ENCODE data around the gene EN2.

Gene EN2

DNA sequence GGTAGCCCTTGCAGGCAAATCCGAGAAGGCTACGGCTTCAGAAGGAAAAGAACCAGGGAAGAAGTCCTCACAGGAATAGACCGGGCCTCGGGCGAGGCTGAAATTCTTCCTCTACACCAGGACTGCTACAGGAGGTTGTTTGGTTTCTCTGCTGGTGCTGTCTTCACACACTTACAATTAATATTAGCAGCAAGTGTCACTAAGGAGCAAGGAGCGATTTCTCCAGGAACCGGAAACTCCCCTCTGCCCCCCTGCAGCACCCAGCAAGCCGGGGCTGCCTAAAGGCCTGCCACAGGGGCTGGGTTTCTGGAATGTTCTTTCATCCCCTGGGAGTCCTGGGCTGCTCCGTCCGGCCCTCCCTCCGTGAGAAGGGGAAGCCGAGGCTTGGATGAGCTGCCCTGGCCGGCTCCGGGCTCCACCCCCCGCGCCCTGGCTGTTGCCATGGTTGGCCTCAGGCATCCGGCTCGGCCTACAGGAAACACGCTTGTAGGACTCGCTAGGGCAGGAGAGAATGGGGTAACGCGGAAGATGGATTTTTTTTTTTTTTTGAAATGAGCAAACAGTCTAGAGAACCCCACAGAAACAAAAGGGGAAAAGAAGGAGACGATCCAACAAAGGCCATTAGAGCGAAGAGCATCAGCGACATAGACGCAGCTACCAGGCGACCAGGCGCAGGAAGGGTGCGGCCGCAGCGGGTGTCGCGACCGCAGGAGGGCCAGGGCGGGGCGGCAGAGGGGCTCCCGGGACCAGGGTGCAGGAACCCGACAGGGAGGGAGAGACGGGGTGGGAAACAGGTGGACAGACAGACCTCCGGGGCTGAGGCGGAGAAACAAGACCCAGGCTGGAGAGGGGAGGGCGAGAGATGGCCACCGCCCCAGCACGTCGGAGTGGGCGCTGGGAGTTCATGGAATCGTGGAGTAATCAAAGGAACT lies 33.0 kb downstream of the EN2 start:
- DNase-seq (ENCODE audit: low spot score), result peak; percentile 62
- TF ChIP-seq, protein P1, sequence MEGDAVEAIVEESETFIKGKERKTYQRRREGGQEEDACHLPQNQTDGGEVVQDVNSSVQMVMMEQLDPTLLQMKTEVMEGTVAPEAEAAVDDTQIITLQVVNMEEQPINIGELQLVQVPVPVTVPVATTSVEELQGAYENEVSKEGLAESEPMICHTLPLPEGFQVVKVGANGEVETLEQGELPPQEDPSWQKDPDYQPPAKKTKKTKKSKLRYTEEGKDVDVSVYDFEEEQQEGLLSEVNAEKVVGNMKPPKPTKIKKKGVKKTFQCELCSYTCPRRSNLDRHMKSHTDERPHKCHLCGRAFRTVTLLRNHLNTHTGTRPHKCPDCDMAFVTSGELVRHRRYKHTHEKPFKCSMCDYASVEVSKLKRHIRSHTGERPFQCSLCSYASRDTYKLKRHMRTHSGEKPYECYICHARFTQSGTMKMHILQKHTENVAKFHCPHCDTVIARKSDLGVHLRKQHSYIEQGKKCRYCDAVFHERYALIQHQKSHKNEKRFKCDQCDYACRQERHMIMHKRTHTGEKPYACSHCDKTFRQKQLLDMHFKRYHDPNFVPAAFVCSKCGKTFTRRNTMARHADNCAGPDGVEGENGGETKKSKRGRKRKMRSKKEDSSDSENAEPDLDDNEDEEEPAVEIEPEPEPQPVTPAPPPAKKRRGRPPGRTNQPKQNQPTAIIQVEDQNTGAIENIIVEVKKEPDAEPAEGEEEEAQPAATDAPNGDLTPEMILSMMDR (IDR thresholded peaks at IDR 0.05; ENCODE audit: extremely low read depth, missing control alignments), result no peak

DNA sequence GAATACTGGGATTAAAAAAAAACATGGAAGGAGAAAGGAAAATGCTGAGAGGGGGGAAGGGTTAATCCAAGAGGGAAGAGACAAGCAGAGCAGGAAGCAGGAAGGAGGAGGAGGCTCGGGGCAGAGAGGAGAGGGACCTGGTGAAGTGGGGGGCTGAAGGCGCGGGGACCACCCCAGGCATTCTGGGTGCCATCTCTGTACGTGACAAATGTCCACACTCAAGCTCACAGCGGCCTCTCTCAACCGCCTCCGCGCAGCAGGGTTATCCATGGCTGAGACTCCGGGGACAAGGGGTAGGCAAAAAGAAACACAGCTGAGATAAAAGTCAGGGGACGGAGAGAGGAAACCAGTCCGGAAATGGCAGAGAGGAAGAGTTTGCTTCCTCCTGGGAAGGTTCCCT lies 33.9 kb downstream of the EN2 start:
- DNase-seq (ENCODE audit: low spot score), result no peak
- TF ChIP-seq, protein P1 (IDR thresholded peaks at IDR 0.05; ENCODE audit: extremely low read depth, missing control alignments), result no peak

DNA sequence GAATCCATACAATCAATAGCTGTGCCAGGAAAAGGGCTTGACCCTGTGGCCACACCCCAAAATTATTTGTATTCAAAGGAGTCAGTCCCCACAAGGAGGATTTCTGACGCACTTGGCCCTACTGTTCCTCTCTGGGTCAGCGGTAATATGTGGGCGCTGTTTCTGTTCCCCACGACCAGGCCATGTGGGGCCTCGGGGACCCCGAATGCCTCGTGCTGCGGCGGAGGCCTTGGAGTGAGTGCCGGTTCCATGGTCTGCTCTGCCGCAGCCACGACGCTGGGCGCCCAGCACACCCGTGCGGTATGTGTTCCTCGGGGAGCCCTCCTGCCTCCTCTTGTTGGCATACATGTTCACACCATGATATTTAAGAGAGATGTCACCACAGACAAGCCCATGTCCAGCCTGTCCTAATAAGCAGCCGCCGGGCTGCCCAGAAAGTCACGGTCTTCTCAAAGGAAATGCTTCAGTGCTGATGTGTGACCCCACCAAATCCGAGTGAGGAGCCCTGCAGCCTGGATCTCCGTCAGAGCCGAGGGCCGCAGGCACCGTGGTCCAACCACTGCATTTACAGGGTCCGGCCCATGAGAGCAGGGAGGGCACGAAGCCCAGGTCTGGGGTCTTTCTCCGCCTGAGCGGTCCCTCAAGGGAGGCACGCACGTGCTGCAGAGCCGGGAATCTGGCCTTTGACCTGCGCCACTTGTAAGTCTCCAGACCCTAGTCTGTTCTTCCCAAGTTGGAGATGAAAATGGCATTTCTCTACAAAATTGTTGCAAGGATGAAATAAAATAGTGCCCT lies 36.0 kb downstream of the EN2 start:
- TF ChIP-seq, protein P1 (IDR thresholded peaks at IDR 0.05; ENCODE audit: extremely low read depth, missing control alignments), result no peak
- no peak for DNase-seq (ENCODE audit: low spot score)

DNA sequence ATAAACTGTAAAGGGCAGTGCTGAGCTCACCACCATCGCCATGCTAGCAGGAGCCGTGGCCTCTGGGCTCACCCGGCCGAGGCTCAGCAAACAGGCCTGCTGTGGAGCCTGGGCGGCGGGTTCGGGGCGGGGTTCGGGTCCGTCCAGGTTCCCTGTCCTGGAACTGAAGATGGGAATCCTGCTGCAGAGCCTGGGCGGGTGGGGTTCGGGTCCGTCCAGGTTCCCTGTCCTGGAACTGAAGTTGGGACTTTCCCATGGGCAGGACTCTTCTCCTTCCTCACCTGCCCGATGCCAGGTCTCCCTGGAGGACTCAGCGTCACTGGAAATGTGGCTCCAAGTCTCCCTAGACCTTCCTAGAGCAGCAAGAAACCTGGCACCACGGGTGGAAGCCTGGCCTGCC lies 36.6 kb downstream of the EN2 start:
- no peak for DNase-seq (ENCODE audit: low spot score)
- TF ChIP-seq, protein P1 (IDR thresholded peaks at IDR 0.05; ENCODE audit: extremely low read depth, missing control alignments), result no peak

DNA sequence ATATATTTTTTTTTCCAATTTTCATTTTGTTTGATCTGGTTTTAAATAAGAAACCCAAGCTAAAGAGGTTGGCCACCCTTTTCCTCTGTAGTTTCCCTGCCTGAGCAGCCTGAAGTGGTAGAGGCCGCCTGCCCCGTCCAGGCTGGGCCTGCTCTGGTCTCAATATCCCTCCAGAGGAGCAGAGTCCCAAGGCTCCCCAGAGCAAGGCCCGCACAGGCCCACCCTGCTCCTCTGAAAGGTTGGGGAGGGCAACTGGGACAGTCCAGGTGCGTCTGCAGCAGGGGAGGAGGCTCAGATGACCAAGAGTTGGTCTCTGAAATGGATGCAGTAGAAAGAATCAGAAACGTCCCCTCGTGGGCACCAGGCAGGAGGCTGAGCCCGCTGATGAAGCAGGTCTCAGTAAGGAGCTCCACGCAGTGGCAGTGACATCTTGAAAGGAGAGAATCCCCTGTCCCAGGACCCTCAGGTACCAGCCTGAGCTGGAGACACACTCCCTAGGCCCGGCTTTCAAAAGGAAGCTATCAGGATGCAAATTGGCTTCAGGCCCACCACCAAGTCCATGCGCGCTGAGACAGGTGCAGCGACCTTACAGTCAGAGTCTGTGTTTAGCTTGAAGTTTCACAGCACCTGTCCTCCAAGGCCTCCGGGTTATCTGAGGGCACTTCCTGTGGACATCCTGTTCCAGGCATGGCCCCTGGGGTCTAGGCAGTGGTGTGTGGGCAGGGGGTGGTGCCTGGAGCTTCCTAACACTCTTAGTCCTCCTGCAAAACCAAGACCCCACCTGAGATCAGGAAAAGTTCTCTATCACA lies 37.7 kb downstream of the EN2 start:
- DNase-seq (ENCODE audit: low spot score), result no peak
- TF ChIP-seq, protein P1 (IDR thresholded peaks at IDR 0.05; ENCODE audit: extremely low read depth, missing control alignments), result no peak

DNA sequence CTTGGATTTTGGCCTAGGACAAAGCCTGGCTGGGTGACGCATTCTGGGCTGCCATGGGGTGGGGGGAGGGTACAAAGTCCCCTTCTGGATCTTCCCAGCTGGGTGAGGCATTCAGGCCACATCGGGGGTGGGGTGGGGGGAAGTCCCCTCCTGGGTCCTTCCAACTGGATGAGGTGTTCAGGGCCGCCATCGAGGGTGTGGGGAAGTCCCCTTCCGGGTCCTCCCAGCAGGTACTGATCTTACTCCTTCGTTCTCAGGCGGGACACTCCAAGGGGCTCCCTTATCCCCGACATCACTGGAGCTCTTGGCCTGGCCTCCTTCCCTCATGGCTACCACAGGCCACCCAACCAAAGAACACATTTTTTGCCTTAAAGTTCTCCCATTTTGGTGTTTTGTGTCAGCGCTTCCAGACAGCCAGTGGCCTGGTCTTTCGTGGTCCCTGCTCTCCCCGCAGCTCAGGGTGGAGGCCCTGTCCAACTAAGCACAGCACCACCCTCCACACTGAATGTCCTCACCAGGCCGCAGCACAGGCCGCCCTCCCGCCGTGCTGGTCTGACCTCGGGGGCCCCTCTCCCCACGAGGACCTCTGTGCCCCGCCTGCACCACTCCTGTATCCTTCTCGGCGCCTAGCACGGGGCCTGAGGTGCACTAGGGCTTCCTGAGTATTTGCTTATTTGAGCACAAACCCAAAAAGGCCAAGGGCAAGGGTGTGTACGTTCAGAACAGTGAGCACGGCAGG lies 38.5 kb downstream of the EN2 start:
- DNase-seq (ENCODE audit: low spot score), result no peak
- TF ChIP-seq, protein P1 (IDR thresholded peaks at IDR 0.05; ENCODE audit: extremely low read depth, missing control alignments), result no peak

Data from GM20000 (cell line).